Trophoblast cell (in vitro differentiated cells and primary cell): Measurements from ENCODE around the gene FHL2.

ENCODE experiments used
- DNase-seq, 2 donors: peaks; one replicate each; pipeline ENCODE4 v3.0.0-alpha.2; 2016
- H2AFZ ChIP-seq: 2 replicates; pipeline ENCODE4 v1.6.1; 2013; ENCODE audit warnings: low read length, moderate library complexity, mild to moderate bottlenecking; ENCODE audit not compliant: insufficient read depth, poor library complexity
- H2AK5ac ChIP-seq: 2 replicates; pipeline ENCODE4 v1.6.1; 2013; ENCODE audit warnings: mild to moderate bottlenecking, low read length
- H2BK120ac ChIP-seq: 2 replicates; pipeline ENCODE4 v1.6.1; 2013; ENCODE audit warnings: low read length, mild to moderate bottlenecking, moderate library complexity; ENCODE audit not compliant: insufficient read depth, poor library complexity
- H2BK12ac ChIP-seq: 2 replicates; pipeline ENCODE4 v1.6.1; 2013; ENCODE audit warnings: mild to moderate bottlenecking, low read length, moderate library complexity
- H2BK5ac ChIP-seq: 2 replicates; pipeline ENCODE4 v1.6.1; 2013; ENCODE audit warnings: low read length, low read depth, moderate library complexity, mild to moderate bottlenecking; ENCODE audit not compliant: poor library complexity
- H3K14ac ChIP-seq: 2 replicates; pipeline ENCODE4 v1.6.1; 2013; ENCODE audit warnings: mild to moderate bottlenecking, low read length
- H3K18ac ChIP-seq: 2 replicates; pipeline ENCODE4 v1.6.1; 2013; ENCODE audit warnings: mild to moderate bottlenecking, low read length
- H3K23ac ChIP-seq: 2 replicates; pipeline ENCODE4 v1.6.1; 2013; ENCODE audit warnings: low read length
- H3K27ac ChIP-seq: 2 replicates; pipeline ENCODE4 v1.5.1; 2013; ENCODE audit warnings: low read depth, mild to moderate bottlenecking, inconsistent platforms, low read length, moderate library complexity
- H3K27me3 ChIP-seq: 2 replicates; pipeline ENCODE4 v1.6.1; 2013; ENCODE audit warnings: inconsistent platforms, mild to moderate bottlenecking, low read length, moderate library complexity; ENCODE audit not compliant: insufficient read depth
- H3K36me3 ChIP-seq, 2 experiments: 1 replicate in 1 of 2; 2 replicates in 1 of 2; pipeline ENCODE4 v1.6.1; 2013; ENCODE audit warnings: low read length in 2 of 2, mild to moderate bottlenecking in 2 of 2, moderate library complexity in 1 of 2; ENCODE audit not compliant: insufficient read depth in 2 of 2, control insufficient read depth in 1 of 2
- H3K4ac ChIP-seq: 2 replicates; pipeline ENCODE4 v1.6.1; 2013; ENCODE audit warnings: low read depth, mild to moderate bottlenecking, low read length, moderate library complexity
- H3K4me1 ChIP-seq, 2 experiments: 1 replicate in 1 of 2; 2 replicates in 1 of 2; pipeline ENCODE4 v1.6.1; 2013; ENCODE audit warnings: low read length in 2 of 2, mild to moderate bottlenecking in 2 of 2, moderate library complexity in 1 of 2; ENCODE audit not compliant: insufficient read depth in 2 of 2, control insufficient read depth in 1 of 2
- H3K4me2 ChIP-seq: 2 replicates; pipeline ENCODE4 v1.6.1; 2013; ENCODE audit warnings: inconsistent platforms, mild to moderate bottlenecking, low read length, moderate library complexity
- H3K4me3 ChIP-seq: 2 replicates; pipeline ENCODE4 v1.5.1; 2013; ENCODE audit warnings: mild to moderate bottlenecking, low read depth, low read length, inconsistent platforms
- H3K79me1 ChIP-seq: one replicate; pipeline ENCODE4 v1.6.1; 2013; ENCODE audit warnings: low read length
- H3K79me2 ChIP-seq: 2 replicates; pipeline ENCODE4 v1.6.1; 2013; ENCODE audit warnings: low read length, mild to moderate bottlenecking; ENCODE audit not compliant: control insufficient read depth, insufficient read depth, poor library complexity
- H3K9ac ChIP-seq: 2 replicates; pipeline ENCODE4 v1.6.1; 2013; ENCODE audit warnings: mild to moderate bottlenecking, low read length
- H3K9me3 ChIP-seq: 2 replicates; pipeline ENCODE4 v1.6.1; 2013; ENCODE audit warnings: low read depth, mild to moderate bottlenecking, control low read depth, inconsistent platforms, low read length; ENCODE audit not compliant: insufficient read depth
- H4K12ac ChIP-seq: 2 replicates; pipeline ENCODE4 v1.6.1; 2013; ENCODE audit warnings: low read depth, mild to moderate bottlenecking, low read length, moderate library complexity
- H4K8ac ChIP-seq: 2 replicates; pipeline ENCODE4 v1.6.1; 2013; ENCODE audit warnings: low read depth, mild to moderate bottlenecking, low read length, moderate library complexity
- H4K91ac ChIP-seq: one replicate; pipeline ENCODE4 v1.6.1; 2013; ENCODE audit warnings: low read depth, mild to moderate bottlenecking, low read length, moderate library complexity
- WGBS: extraction: QIAGEN DNeasy Blood & Tissue Kit; methylation state at CpG from one replicate; pipeline ENCODE4 v1.1.7; 2013; ENCODE audit warnings: missing lambda C conversion rate; ENCODE audit not compliant: insufficient read length, insufficient coverage; ENCODE audit errors: extremely low coverage; 5-methylcytosine and 5-hydroxymethylcytosine counted together

FHL2 gene

DNA sequence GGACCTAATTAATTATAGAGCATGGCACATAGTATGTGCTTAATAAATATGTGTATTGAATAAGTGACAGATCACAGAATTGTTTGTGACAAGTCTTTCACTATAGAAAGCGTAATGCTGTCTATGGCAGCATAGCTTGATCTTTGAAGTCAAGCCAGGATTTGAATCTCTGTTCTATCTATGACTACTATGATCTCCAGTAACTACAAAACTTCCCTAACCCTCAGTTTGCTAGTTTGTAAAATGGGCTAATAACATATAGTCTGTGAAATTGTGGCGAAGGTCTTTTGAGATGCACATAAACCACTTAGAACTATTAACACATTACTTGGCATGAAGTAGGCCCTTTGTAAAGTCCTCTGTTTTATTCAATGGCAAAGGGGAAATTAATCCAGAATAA, 4.0 kb upstream of the FHL2 start:
- Histone ChIP-seq H3K79me2 (peaks cover 8% of the 10 kb centered on the region), H2AK5ac (no peak overlapping the region), H4K8ac (no peak overlapping the region), H2BK5ac (no peak overlapping the region), H3K4me1 (peaks cover 9 to 15% of the 10 kb centered on the region in 2 experiments), H2BK12ac (no peak overlapping the region), H3K23ac (no peak overlapping the region), H3K27ac (no peak overlapping the region), H3K14ac (no peak overlapping the region), H2BK120ac (no peak overlapping the region), H3K4ac (no peak overlapping the region), H3K27me3 (no peaks in the 10 kb centered on the region), H3K9ac (no peak overlapping the region), H4K91ac (no peak overlapping the region), H4K12ac (no peak overlapping the region), H3K18ac (no peak overlapping the region), H3K36me3 (no peaks in the 10 kb centered on the region), H3K79me1 (peaks cover 23% of the 10 kb centered on the region), H3K9me3 (no peaks in the 10 kb centered on the region), H3K4me2 (no peak overlapping the region), H2AFZ (no peak overlapping the region), H3K4me3 (no peak overlapping the region)
- WGBS = no CpG with 5 or more reads among the region's 2 CpGs
- DNase-seq = no peak

DNA sequence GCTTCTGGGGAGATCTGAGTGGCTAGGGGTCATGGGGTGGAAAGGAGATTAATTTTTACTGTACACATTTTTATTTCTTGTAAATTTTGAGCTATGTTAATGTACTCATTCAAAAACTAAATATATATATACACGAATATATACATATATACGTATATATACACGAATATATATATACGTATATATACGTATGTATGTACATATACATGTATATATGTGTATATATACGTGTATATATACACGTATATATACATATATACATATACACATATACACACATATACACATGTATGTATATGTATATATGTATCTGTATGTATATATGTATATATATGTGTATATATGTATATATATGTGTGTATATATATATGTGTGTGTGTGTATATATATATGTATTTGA, 3.0 kb upstream of the FHL2 start:
- Histone ChIP-seq H4K12ac (no peak overlapping the region), H3K27ac (no peak overlapping the region), H3K79me1 (peaks cover 25% of the 10 kb centered on the region), H3K9me3 (no peaks in the 10 kb centered on the region), H3K18ac (no peak overlapping the region), H4K91ac (no peak overlapping the region), H2AFZ (no peak overlapping the region), H3K14ac (no peak overlapping the region), H2BK120ac (no peak overlapping the region), H3K4me3 (no peak overlapping the region), H3K9ac (no peak overlapping the region), H2BK5ac (no peak overlapping the region), H3K4me1 (peaks cover 9 to 18% of the 10 kb centered on the region in 2 experiments), H3K36me3 (no peaks in the 10 kb centered on the region), H3K79me2 (peaks cover 8% of the 10 kb centered on the region), H2BK12ac (no peak overlapping the region), H4K8ac (no peak overlapping the region), H3K23ac (no peak overlapping the region), H3K4ac (no peak overlapping the region), H2AK5ac (no peak overlapping the region), H3K27me3 (no peaks in the 10 kb centered on the region), H3K4me2 (no peak overlapping the region)
- no CpG with 5 or more reads among the region's 7 CpGs for WGBS
- DNase-seq = no peak

DNA sequence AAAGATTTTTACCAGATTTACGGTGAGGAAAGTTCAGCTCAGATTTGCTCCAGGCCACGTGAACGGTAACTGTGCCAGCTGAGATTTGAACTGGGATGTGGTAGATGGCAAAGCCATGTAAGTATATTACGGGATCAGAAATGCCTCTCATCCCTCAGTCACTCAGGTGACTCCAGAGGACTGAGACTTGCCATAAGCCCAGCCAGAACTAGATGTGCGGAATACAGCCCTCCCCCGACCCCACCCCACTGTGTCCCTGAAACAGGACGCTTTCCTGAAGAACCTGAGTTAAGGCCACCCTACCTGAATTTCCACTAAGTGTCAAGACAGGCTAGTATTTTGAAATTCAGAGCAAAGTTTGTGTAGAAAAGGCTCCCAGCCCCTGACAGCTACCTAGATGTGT, 1.3 kb upstream of the FHL2 start:
- peaks cover 18% of the 10 kb centered on the region for H3K79me2 ChIP-seq
- H3K4ac ChIP-seq = no peak overlapping the region
- H4K91ac ChIP-seq = no peak overlapping the region
- peak overlapping the region; percentile 23 for H2BK5ac ChIP-seq
- no peak overlapping the region for H3K9ac ChIP-seq
- H4K8ac ChIP-seq = no peak overlapping the region
- H2AFZ ChIP-seq = no peak overlapping the region
- H3K4me3 ChIP-seq = no peak overlapping the region
- H4K12ac ChIP-seq = no peak overlapping the region
- H2BK120ac ChIP-seq = no peak overlapping the region
- H3K9me3 ChIP-seq = no peaks in the 10 kb centered on the region
- H3K4me1 ChIP-seq = peaks cover 15 to 29% of the 10 kb centered on the region in 2 experiments
- H3K27ac ChIP-seq = no peak overlapping the region
- peak in 1 of 2 donors; percentile 73 for DNase-seq
- peaks cover 22% of the 10 kb centered on the region for H3K79me1 ChIP-seq
- no peak overlapping the region for H2AK5ac ChIP-seq
- no peak overlapping the region for H3K23ac ChIP-seq
- WGBS = no CpG with 5 or more reads among the region's 7 CpGs
- H3K14ac ChIP-seq = no peak overlapping the region
- no peak overlapping the region for H3K18ac ChIP-seq
- H3K4me2 ChIP-seq = no peak overlapping the region
- H3K36me3 ChIP-seq = peaks cover 5 to 6% of the 10 kb centered on the region in 2 experiments
- H3K27me3 ChIP-seq = no peaks in the 10 kb centered on the region
- H2BK12ac ChIP-seq = peak overlapping the region; percentile 65

DNA sequence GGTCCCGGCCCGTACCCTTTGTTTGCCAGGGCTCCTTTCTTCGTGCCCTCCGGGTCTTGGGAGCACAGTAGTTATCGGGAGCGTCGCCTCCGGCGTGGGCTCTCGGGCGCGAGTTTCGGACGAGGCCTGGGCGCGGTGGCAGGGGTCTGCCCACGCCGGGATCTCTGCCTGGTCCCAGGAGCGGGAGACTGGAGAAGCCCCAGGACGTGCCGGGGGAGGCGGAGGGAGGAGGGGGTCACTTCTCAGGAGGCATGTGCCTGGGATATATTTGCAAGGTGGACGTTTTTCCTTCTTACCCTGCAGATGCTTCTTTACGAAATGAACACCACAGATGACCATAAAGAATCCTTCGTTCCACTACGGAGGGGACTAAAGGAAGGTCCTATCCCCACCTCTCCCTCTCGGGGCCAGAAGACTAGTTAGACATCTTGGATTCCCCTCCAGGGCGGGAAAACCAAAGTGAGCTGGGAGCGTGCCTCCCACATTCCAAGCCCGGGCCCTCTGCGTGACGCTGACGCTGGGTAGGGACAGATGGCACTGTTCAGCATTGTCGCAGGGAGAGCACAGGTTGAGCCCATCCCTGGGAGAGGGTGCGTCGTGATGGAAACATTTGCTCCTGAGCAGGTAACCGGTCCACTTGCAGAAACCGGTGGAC, 483 bp upstream of the FHL2 start:
- peak in 1 of 2 donors; percentile 73 for DNase-seq
- peak overlapping the region; percentile 47 for H4K8ac ChIP-seq
- H3K36me3 ChIP-seq = peaks cover 5 to 6% of the 10 kb centered on the region in 2 experiments
- no peaks in the 10 kb centered on the region for H3K9me3 ChIP-seq
- H3K23ac ChIP-seq = no peak overlapping the region
- peaks cover 18% of the 10 kb centered on the region for H3K79me2 ChIP-seq
- WGBS = no CpG with 5 or more reads among the region's 38 CpGs
- H2BK120ac ChIP-seq = peak overlapping the region; percentile 65
- peak overlapping the region; percentile 39 for H2BK5ac ChIP-seq
- peak overlapping the region; percentile 68 for H4K12ac ChIP-seq
- peak overlapping the region; percentile 14 for H3K4ac ChIP-seq
- peak overlapping the region; percentile 68 for H3K4me2 ChIP-seq
- H3K9ac ChIP-seq = no peak overlapping the region
- H3K14ac ChIP-seq = peak overlapping the region; percentile 58
- H2AK5ac ChIP-seq = peak overlapping the region; percentile 20
- peak overlapping the region; percentile 15 for H3K27ac ChIP-seq
- H3K18ac ChIP-seq = peak overlapping the region; percentile 74
- H3K27me3 ChIP-seq = no peaks in the 10 kb centered on the region
- peaks cover 15 to 29% of the 10 kb centered on the region in 2 experiments for H3K4me1 ChIP-seq
- H4K91ac ChIP-seq = peak overlapping the region; percentile 91
- peak overlapping the region; percentile 68 for H2BK12ac ChIP-seq
- H3K4me3 ChIP-seq = peak overlapping the region; percentile 46
- peak overlapping the region; percentile 35 for H2AFZ ChIP-seq
- peaks cover 21% of the 10 kb centered on the region for H3K79me1 ChIP-seq
